Measurements from ENCODE around the gene HPCAL1.

- TF ChIP-seq EZH2phosphoT487 (IDR thresholded peaks at IDR 0.05; ENCODE audit: borderline replicate concordance, low read depth, low read length) (no peak), CTCF (conservative IDR thresholded peaks at IDR 0.05; ENCODE audit: low read length) (no peak)
These were observed 164.7 kb downstream of the HPCAL1 start for GRCh38 chr2:10467401-10467800.

Data from OCI-LY7 (cell line).